ENCODE data around the gene PABPN1L. TPM values are rescaled to one million over a fixed set of nuclear protein-coding genes. Genes with fewer than 3 reads are reported as not detected.
A peak's percentile ranks its signal among the peaks of the same experiment; 100 is the strongest.

The PABPN1L gene
- total and polyA plus RNA-seq, 2 donors (not counting 1 experiment from before 2014, with no cell fraction given), result 0.21 to 0.84 TPM

DNA sequence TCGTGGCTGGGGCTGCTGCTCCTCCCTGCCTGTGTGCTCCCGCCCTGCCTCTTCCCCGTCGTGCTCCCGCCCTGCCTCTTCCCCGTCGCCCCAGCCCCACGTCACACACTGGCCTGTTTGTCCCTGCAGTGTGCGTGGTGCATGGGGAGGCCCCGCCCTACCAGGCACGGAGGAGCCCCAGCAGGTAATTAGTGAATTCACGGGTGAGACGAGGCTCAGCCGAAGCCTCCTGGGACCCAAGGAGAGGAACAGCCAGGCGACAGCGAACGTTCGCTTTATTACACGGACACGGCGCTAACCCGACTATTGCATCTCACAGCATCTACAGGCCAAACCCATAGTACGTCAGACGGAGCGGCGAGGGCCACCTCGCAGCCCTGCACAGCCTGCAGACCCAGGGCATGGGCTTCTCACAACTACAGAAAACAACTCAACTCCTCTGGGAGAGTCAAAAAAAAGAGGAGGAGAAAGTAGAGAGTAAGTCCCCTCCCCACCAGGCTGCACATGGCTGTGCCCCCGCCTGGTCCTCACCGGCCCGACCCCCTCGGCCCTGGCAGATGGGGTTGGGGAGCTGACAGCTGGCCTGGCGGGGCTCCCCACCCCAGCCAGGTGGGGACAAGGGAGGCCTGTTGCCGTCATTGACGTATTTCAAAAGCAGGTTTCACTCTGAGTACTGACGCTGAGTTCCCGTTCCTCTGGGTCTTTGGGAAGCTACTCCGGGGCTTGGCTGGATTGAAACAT lies 4.3 kb upstream of the PABPN1L start:
- Histone ChIP-seq H3K27me3 (replicated peaks in 1 of 4; ENCODE audit: control extremely low read depth in 1 of 4, control insufficient read depth in 3 of 4, insufficient read depth in 4 of 4, low read length in 3 of 4) (peaks cover 0 to 34% (median 4%) of the 10 kb centered on the region in 4 experiments), H3K79me2 (ENCODE audit: control insufficient read depth, insufficient read depth, low read length) (no peaks in the 10 kb centered on the region)
- H3K9me3 Mint-ChIP-seq (ENCODE audit: insufficient read depth), result no peaks in the 10 kb centered on the region

DNA sequence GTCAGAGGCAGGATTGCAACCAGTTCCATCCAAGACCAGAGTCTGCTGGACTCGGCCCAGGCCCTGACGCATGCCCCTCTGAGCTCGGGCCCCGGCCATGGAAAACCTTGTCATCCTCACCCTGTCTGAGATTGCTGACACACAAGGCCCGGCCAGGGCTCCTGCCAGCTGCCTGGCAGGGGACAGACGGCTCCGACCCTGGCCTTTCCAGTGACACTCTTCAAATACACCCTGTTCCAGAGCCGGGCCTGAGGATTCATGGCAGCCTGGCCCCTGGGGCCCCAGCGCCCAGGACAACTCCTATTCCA lies 3.2 kb upstream of the PABPN1L start:
- Histone ChIP-seq H4K20me1 (ENCODE audit: control insufficient read depth, insufficient read depth, low read length, poor library complexity, severe bottlenecking) (peaks cover 19% of the 10 kb centered on the region), H3K4me2 (replicated peaks; ENCODE audit: low read depth, low read length, poor library complexity, severe bottlenecking) (no peak overlapping the region), H3K4me1 (ENCODE audit: control insufficient read depth in 2 of 2, insufficient read depth in 2 of 2, low read length in 2 of 2) (peaks cover 13 to 19% of the 10 kb centered on the region in 2 donors), H3K4me3 (ENCODE audit: control extremely low read depth in 1 of 5, extremely low read depth in 1 of 5, insufficient read depth in 1 of 5, low read depth in 2 of 5, low read length in 4 of 5) (no peak overlapping the region), H3K36me3 (replicated peaks in 1 of 2; ENCODE audit: control extremely low read depth in 1 of 2, control insufficient read depth in 1 of 2, extremely low read depth in 1 of 2, insufficient read depth in 2 of 2, low read length in 1 of 2) (peaks cover 0 to 6% of the 10 kb centered on the region in 2 experiments), H3K9me3 (ENCODE audit: control extremely low read depth in 1 of 3, control insufficient read depth in 2 of 3, insufficient read depth in 1 of 3, low read length in 2 of 3) (peaks cover 0 to 1% (median 0%) of the 10 kb centered on the region in 3 donors), H3K27me3 (replicated peaks in 1 of 4; ENCODE audit: control extremely low read depth in 1 of 4, control insufficient read depth in 3 of 4, insufficient read depth in 4 of 4, low read length in 3 of 4) (peaks cover 0 to 34% (median 4%) of the 10 kb centered on the region in 4 experiments), H3K79me2 (ENCODE audit: control insufficient read depth, insufficient read depth, low read length) (no peaks in the 10 kb centered on the region), H2AFZ (ENCODE audit: insufficient read depth, low read depth, low read length, poor library complexity, severe bottlenecking) (no peak overlapping the region), H3K27ac (ENCODE audit: low read length in 2 of 2) (no peak overlapping the region), H3K9ac (ENCODE audit: low read length) (no peak overlapping the region)
- H3K9me3 Mint-ChIP-seq (ENCODE audit: insufficient read depth), result no peaks in the 10 kb centered on the region
- H3K27me3 Mint-ChIP-seq, result peaks cover 10% of the 10 kb centered on the region
- ATAC-seq (ENCODE audit: low read depth) (no peak), DNase-seq (no peak)
- H3K4me3 Mint-ChIP-seq, result no peak overlapping the region
- POLR2A ChIA-PET, result no interaction called here
- CTCF ChIA-PET, result no interaction called here
- 93% methylated on average over 9 of the region's 9 CpGs for WGBS (ENCODE audit: insufficient coverage)
- intact Hi-C loops (cut with micrococcal nuclease), result no loop called here
- TF ChIP-seq EZH2 (IDR thresholded peaks at IDR 0.05; ENCODE audit: borderline replicate concordance, insufficient read depth, low read depth, low read length, poor library complexity, severe bottlenecking), result no peak
- TF ChIP-seq, protein P1, sequence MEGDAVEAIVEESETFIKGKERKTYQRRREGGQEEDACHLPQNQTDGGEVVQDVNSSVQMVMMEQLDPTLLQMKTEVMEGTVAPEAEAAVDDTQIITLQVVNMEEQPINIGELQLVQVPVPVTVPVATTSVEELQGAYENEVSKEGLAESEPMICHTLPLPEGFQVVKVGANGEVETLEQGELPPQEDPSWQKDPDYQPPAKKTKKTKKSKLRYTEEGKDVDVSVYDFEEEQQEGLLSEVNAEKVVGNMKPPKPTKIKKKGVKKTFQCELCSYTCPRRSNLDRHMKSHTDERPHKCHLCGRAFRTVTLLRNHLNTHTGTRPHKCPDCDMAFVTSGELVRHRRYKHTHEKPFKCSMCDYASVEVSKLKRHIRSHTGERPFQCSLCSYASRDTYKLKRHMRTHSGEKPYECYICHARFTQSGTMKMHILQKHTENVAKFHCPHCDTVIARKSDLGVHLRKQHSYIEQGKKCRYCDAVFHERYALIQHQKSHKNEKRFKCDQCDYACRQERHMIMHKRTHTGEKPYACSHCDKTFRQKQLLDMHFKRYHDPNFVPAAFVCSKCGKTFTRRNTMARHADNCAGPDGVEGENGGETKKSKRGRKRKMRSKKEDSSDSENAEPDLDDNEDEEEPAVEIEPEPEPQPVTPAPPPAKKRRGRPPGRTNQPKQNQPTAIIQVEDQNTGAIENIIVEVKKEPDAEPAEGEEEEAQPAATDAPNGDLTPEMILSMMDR (IDR thresholded peaks at IDR 0.05), result no peak
- H3K4me1 Mint-ChIP-seq, result peaks cover 11% of the 10 kb centered on the region
- no peak overlapping the region for H3K27ac Mint-ChIP-seq

More for the DNA sequence above, 4.3 kb upstream of the PABPN1L start:
- ChIA-PET POLR2A (no interaction called here), CTCF (interaction anchor here (0.7 kb wide), 1 partner anchor 54 kb away, joined by 3 read pairs; no protein-coding TSS in a partner anchor)
- Histone ChIP-seq H3K9ac (ENCODE audit: low read length) (peak overlapping the region; percentile 1), H2AFZ (ENCODE audit: insufficient read depth, low read depth, low read length, poor library complexity, severe bottlenecking) (no peak overlapping the region), H3K36me3 (replicated peaks in 1 of 2; ENCODE audit: control extremely low read depth in 1 of 2, control insufficient read depth in 1 of 2, extremely low read depth in 1 of 2, insufficient read depth in 2 of 2, low read length in 1 of 2) (peaks cover 0 to 9% of the 10 kb centered on the region in 2 experiments), H3K4me1 (ENCODE audit: control insufficient read depth in 2 of 2, insufficient read depth in 2 of 2, low read length in 2 of 2) (peaks cover 13 to 19% of the 10 kb centered on the region in 2 donors), H3K4me2 (replicated peaks; ENCODE audit: low read depth, low read length, poor library complexity, severe bottlenecking) (peak overlapping the region; percentile 53), H3K4me3 (ENCODE audit: control extremely low read depth in 1 of 5, extremely low read depth in 1 of 5, insufficient read depth in 1 of 5, low read depth in 2 of 5, low read length in 4 of 5) (peak overlapping the region in 4 of 5 experiments; percentile 5 to 30 (median 20)), H3K27ac (ENCODE audit: low read length in 2 of 2) (no peak overlapping the region), H4K20me1 (ENCODE audit: control insufficient read depth, insufficient read depth, low read length, poor library complexity, severe bottlenecking) (peaks cover 30% of the 10 kb centered on the region), H3K9me3 (ENCODE audit: control extremely low read depth in 1 of 3, control insufficient read depth in 2 of 3, insufficient read depth in 1 of 3, low read length in 2 of 3) (peaks cover 0 to 7% (median 0%) of the 10 kb centered on the region in 3 donors)
- no peak for TF ChIP-seq EZH2 (IDR thresholded peaks at IDR 0.05; ENCODE audit: borderline replicate concordance, insufficient read depth, low read depth, low read length, poor library complexity, severe bottlenecking)
- TF ChIP-seq, protein P1 (IDR thresholded peaks at IDR 0.05), result no peak
- peaks cover 10% of the 10 kb centered on the region for H3K27me3 Mint-ChIP-seq
- peak; percentile 53 for ATAC-seq (ENCODE audit: low read depth)
- peak overlapping the region; percentile 61 for H3K27ac Mint-ChIP-seq
- peak; percentile 42 for DNase-seq
- 23% methylated on average over 28 of the region's 37 CpGs for WGBS (ENCODE audit: insufficient coverage)
- intact Hi-C loops (cut with micrococcal nuclease), result no loop called here
- peaks cover 11% of the 10 kb centered on the region for H3K4me1 Mint-ChIP-seq
- H3K4me3 Mint-ChIP-seq, result peak overlapping the region; percentile 74
